Measurements from ENCODE around the gene NVL. TPM values are rescaled to one million over a fixed set of nuclear protein-coding genes. Genes with fewer than 3 reads are reported as not detected.

Gene NVL
- total RNA-seq, 2 donors from 2014 or later, result 19.9 to 39.5 TPM

DNA sequence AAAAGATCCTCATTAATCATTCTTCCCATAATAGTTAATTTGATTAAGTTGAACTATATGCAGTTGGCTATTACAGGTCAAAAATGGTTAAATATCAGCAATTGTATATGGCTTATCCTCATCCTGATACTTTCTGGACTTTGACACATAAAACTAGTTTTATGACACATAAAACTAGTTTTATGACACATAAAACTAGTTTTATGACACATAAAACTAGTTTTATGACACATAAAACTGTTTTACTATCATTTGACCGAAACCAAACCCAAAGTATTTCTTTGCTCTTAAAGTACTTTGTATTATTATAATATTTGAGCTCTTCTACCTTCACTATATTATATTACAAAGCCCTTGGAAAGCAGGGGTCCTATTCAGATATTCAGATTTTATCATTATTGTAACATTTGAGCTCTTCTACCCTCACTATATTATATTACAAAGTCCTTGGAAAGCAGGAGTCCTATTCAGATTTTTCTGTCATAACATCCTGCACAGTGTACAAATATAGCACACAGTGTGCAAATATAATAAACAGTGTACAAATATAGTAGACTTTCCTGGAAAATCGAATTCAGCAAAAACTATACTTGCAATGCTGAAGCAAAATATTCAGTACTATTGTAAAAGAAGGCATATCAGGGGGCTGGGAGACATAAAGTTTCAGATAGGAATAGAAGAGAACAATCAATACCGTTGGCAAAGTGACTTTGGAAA lies 53.0 kb downstream of the NVL start:
- peaks cover 68% of the 10 kb centered on the region for H3K36me3 Mint-ChIP-seq (ENCODE audit: low read depth)
- H3K27ac Mint-ChIP-seq, result peak overlapping the region; percentile 35
- no peaks in the 10 kb centered on the region for H3K27me3 Mint-ChIP-seq
- ATAC-seq (replicated peaks), result no peak
- H3K4me3 Mint-ChIP-seq, result no peak overlapping the region
- H3K4me1 Mint-ChIP-seq, result no peaks in the 10 kb centered on the region
- H3K9me3 Mint-ChIP-seq, result no peaks in the 10 kb centered on the region

GRCh38 chr1:224274970-224275626 lies 54.9 kb downstream of the NVL start:
- no peaks in the 10 kb centered on the region for H3K4me1 Mint-ChIP-seq
- peaks cover 58% of the 10 kb centered on the region for H3K36me3 Mint-ChIP-seq (ENCODE audit: low read depth)
- no peak overlapping the region for H3K4me3 Mint-ChIP-seq
- H3K27me3 Mint-ChIP-seq, result no peaks in the 10 kb centered on the region
- no peak for ATAC-seq (replicated peaks)
- no peaks in the 10 kb centered on the region for H3K9me3 Mint-ChIP-seq
- H3K27ac Mint-ChIP-seq, result no peak overlapping the region

GRCh38 chr1:224273641-224274040 lies 56.3 kb downstream of the NVL start:
- Mint-ChIP-seq H3K27ac (no peak overlapping the region), H3K36me3 (ENCODE audit: low read depth) (peaks cover 63% of the 10 kb centered on the region), H3K4me1 (no peaks in the 10 kb centered on the region), H3K4me3 (no peak overlapping the region), H3K9me3 (no peaks in the 10 kb centered on the region), H3K27me3 (no peaks in the 10 kb centered on the region)
- no peak for ATAC-seq (replicated peaks)

- Mint-ChIP-seq H3K27ac (no peak overlapping the region), H3K9me3 (no peaks in the 10 kb centered on the region), H3K27me3 (no peaks in the 10 kb centered on the region), H3K36me3 (ENCODE audit: low read depth) (peaks cover 66% of the 10 kb centered on the region), H3K4me1 (peaks cover 5% of the 10 kb centered on the region), H3K4me3 (no peak overlapping the region)
- ATAC-seq (replicated peaks), result no peak
Measured at GRCh38 chr1:224271106-224271505, 58.9 kb downstream of the NVL start.

- H3K4me3 Mint-ChIP-seq, result no peak overlapping the region
- no peak overlapping the region for H3K27ac Mint-ChIP-seq
- peaks cover 6% of the 10 kb centered on the region for H3K4me1 Mint-ChIP-seq
- H3K9me3 Mint-ChIP-seq, result no peaks in the 10 kb centered on the region
- ATAC-seq (replicated peaks), result no peak
- peaks cover 66% of the 10 kb centered on the region for H3K36me3 Mint-ChIP-seq (ENCODE audit: low read depth)
- no peaks in the 10 kb centered on the region for H3K27me3 Mint-ChIP-seq
Measured at GRCh38 chr1:224267925-224268324, 62.0 kb downstream of the NVL start.

DNA sequence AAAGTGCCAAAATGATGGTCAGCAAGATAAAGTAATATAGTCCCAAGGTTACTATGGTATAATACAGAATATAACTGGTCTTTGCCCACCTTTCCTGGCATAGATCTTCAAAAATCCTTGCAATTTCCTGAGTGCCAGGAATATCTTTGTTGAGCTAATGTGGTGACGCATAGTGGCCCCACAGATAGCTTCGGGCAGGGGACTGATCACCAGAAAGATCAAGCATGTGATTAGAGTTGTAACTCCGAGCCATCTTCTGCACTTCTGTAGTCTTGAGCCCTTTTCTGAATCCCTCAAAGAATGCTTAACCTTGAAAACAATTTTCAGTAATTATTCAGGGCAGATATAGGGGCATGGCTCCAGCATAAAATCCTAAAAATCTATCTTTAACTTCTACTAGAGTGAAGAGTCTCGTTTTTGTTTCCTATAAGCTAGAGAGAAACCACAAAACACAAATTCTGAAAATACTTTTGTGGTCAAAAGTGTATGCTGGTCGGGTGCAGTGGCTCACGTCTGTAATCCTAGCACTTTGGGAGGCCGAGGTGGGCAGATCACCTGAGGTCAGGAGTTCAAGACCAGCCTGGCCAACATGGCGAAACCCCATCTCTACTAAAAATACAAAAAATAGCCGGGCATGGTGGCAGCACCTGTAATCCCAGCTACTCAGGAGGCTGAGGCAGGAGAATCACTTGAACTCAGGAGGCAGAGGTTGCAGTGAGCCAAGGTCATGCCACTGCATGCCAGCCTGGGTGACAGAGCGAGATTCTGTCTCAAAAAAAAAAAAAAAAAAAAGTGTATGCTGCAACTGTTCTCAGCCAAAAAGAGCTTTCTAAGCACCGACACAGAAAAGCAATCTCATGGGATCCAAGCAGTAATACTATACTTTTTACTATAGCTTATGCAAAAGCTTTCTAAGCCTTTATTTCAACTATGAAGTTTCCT lies 62.8 kb downstream of the NVL start:
- Mint-ChIP-seq H3K4me1 (peaks cover 13% of the 10 kb centered on the region), H3K27me3 (no peaks in the 10 kb centered on the region), H3K36me3 (ENCODE audit: low read depth) (peaks cover 73% of the 10 kb centered on the region), H3K9me3 (no peaks in the 10 kb centered on the region), H3K4me3 (peak overlapping the region; percentile 19), H3K27ac (peak overlapping the region; percentile 80)
- peak; percentile 54 for ATAC-seq (replicated peaks)

DNA sequence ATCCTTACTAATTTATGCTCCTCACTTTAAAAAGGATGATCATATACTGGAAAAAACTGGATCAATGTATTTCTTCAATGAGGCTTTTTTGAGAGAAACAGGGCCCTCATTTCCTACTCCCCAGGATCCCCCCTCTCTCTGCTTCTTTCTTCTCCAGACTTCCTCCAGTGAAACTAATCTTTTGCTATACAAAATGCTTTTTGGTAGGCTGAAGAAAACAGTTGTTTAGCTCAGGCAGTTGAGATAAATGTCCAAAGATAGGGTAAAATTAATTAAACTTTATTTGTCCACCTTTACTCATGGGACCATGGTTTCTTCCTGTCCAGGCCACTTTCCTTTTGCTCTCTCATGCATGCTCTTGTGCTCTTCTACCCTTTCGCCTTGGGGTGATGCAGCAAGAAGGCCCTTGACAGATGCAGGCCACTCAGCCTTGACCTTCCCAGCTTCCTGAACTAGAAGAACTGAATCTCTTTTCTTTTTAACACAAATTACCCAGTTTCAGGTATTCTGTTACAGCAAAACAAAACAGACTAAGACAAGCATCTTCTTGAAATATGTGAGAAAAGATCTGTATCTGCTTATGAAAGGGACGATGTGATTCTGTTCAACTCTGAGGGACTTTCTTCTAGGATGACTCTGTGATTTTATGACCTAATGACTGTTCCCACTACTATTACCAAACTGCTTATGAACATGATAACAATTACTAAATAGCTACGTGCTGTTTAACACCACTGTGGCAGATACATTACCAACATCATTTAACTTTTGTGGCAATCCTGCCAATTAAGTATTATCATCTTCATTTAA lies 63.7 kb downstream of the NVL start:
- H3K27me3 Mint-ChIP-seq, result no peaks in the 10 kb centered on the region
- H3K27ac Mint-ChIP-seq, result peak overlapping the region; percentile 80
- no peaks in the 10 kb centered on the region for H3K9me3 Mint-ChIP-seq
- ATAC-seq (replicated peaks), result peak; percentile 64
- peaks cover 74% of the 10 kb centered on the region for H3K36me3 Mint-ChIP-seq (ENCODE audit: low read depth)
- peaks cover 15% of the 10 kb centered on the region for H3K4me1 Mint-ChIP-seq
- H3K4me3 Mint-ChIP-seq, result peak overlapping the region; percentile 19

- Mint-ChIP-seq H3K9me3 (no peaks in the 10 kb centered on the region), H3K4me1 (peaks cover 15% of the 10 kb centered on the region), H3K27ac (no peak overlapping the region), H3K36me3 (ENCODE audit: low read depth) (peaks cover 58% of the 10 kb centered on the region), H3K27me3 (no peaks in the 10 kb centered on the region), H3K4me3 (no peak overlapping the region)
- no peak for ATAC-seq (replicated peaks)
Measured at GRCh38 chr1:224264321-224264720, 65.7 kb downstream of the NVL start.

- Mint-ChIP-seq H3K4me3 (peak overlapping the region; percentile 11), H3K36me3 (ENCODE audit: low read depth) (peaks cover 44% of the 10 kb centered on the region), H3K4me1 (peaks cover 15% of the 10 kb centered on the region), H3K27me3 (no peaks in the 10 kb centered on the region), H3K9me3 (no peaks in the 10 kb centered on the region), H3K27ac (peak overlapping the region; percentile 65)
- ATAC-seq (replicated peaks), result peak; percentile 65
Measured at GRCh38 chr1:224262373-224263054, 67.5 kb downstream of the NVL start.

GRCh38 chr1:224259986-224260385 lies 70.0 kb downstream of the NVL start:
- Mint-ChIP-seq H3K27me3 (no peaks in the 10 kb centered on the region), H3K27ac (no peak overlapping the region)

DNA sequence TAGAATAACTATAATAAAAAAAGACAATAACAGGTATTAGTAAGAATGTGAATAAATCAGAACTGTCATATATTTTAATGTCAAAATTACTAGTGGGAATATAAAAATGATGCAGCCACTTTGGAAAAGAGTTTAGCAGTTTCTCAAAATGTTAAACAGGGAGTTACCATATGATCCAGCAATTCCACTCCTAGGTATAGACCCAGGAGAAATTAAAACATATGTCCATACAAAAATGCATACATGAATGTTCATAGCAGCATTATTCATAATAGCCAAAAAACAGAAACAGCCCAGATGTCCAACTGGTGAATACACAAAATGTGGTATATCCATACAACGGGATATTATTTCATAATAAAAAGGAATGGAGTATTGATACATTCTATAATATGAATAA lies 71.6 kb downstream of the NVL start:
- H3K9me3 Mint-ChIP-seq, result no peaks in the 10 kb centered on the region
- no peak overlapping the region for H3K27ac Mint-ChIP-seq
- no peak for ATAC-seq (replicated peaks)
- peaks cover 26% of the 10 kb centered on the region for H3K36me3 Mint-ChIP-seq (ENCODE audit: low read depth)
- peaks cover 10% of the 10 kb centered on the region for H3K4me1 Mint-ChIP-seq
- H3K27me3 Mint-ChIP-seq, result no peaks in the 10 kb centered on the region
- no peak overlapping the region for H3K4me3 Mint-ChIP-seq

More at GRCh38 chr1:224259986-224260385, 70.0 kb downstream of the NVL start:
- H3K9me3 Mint-ChIP-seq, result no peaks in the 10 kb centered on the region
- no peak for ATAC-seq (replicated peaks)
- H3K4me1 Mint-ChIP-seq, result peaks cover 10% of the 10 kb centered on the region
- peaks cover 43% of the 10 kb centered on the region for H3K36me3 Mint-ChIP-seq (ENCODE audit: low read depth)
- H3K4me3 Mint-ChIP-seq, result no peak overlapping the region

GRCh38 chr1:224256640-224257039 lies 73.3 kb downstream of the NVL start:
- H3K36me3 Mint-ChIP-seq (ENCODE audit: low read depth), result peaks cover 15% of the 10 kb centered on the region
- H3K9me3 Mint-ChIP-seq, result no peaks in the 10 kb centered on the region
- no peak overlapping the region for H3K4me3 Mint-ChIP-seq
- ATAC-seq (replicated peaks), result no peak
- H3K4me1 Mint-ChIP-seq, result no peaks in the 10 kb centered on the region
- no peaks in the 10 kb centered on the region for H3K27me3 Mint-ChIP-seq
- H3K27ac Mint-ChIP-seq, result no peak overlapping the region

- H3K4me1 Mint-ChIP-seq, result no peaks in the 10 kb centered on the region
- no peaks in the 10 kb centered on the region for H3K9me3 Mint-ChIP-seq
- ATAC-seq (replicated peaks), result peak; percentile 29
- H3K36me3 Mint-ChIP-seq (ENCODE audit: low read depth), result peaks cover 29% of the 10 kb centered on the region
- no peak overlapping the region for H3K4me3 Mint-ChIP-seq
- no peak overlapping the region for H3K27ac Mint-ChIP-seq
- H3K27me3 Mint-ChIP-seq, result no peaks in the 10 kb centered on the region
Measured at GRCh38 chr1:224253721-224254120, 76.3 kb downstream of the NVL start.
